Measurements from ENCODE around the gene LRRTM1. TPM values are rescaled to one million over a fixed set of nuclear protein-coding genes. Genes with fewer than 3 reads are reported as not detected.

The LRRTM1 gene
- total RNA-seq, 1 donor from 2014 or later = not detected

DNA sequence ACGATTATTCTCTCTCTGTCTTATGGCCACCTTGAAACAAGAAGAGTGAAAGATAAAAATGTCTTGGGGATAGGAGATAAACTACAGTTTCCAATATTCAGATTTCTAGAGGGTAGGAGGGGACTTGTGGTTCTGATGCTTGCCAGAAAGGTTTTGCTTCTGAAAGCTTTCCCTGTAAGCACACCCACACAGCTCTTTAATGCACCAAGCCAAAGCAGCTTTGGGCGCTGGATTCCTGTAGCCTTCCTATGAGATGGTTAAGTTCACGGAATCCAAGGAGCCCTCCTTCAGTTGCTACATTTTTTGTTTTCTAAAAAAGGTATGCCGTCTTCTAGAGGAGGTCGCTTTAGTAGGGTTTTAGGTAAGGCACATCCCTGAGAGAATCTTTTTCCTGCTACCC is 4.9 kb downstream of the LRRTM1 start:
- H3K4me3 Mint-ChIP-seq (ENCODE audit: unreplicated experiment) = no peak overlapping the region
- H3K9me3 Mint-ChIP-seq (ENCODE audit: low read depth) = no peaks in the 10 kb centered on the region
- no peak overlapping the region for H3K27ac Mint-ChIP-seq (ENCODE audit: unreplicated experiment)
- no peaks in the 10 kb centered on the region for H3K36me3 Mint-ChIP-seq (ENCODE audit: low read depth)
- H3K4me1 Mint-ChIP-seq (ENCODE audit: low read depth) = peaks cover 15% of the 10 kb centered on the region
- peaks cover 52% of the 10 kb centered on the region for H3K27me3 Mint-ChIP-seq (ENCODE audit: low read depth)
- no peak for DNase-seq (ENCODE audit: low spot score)
- TF ChIP-seq, protein P1, sequence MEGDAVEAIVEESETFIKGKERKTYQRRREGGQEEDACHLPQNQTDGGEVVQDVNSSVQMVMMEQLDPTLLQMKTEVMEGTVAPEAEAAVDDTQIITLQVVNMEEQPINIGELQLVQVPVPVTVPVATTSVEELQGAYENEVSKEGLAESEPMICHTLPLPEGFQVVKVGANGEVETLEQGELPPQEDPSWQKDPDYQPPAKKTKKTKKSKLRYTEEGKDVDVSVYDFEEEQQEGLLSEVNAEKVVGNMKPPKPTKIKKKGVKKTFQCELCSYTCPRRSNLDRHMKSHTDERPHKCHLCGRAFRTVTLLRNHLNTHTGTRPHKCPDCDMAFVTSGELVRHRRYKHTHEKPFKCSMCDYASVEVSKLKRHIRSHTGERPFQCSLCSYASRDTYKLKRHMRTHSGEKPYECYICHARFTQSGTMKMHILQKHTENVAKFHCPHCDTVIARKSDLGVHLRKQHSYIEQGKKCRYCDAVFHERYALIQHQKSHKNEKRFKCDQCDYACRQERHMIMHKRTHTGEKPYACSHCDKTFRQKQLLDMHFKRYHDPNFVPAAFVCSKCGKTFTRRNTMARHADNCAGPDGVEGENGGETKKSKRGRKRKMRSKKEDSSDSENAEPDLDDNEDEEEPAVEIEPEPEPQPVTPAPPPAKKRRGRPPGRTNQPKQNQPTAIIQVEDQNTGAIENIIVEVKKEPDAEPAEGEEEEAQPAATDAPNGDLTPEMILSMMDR (IDR thresholded peaks at IDR 0.05) = no peak

DNA sequence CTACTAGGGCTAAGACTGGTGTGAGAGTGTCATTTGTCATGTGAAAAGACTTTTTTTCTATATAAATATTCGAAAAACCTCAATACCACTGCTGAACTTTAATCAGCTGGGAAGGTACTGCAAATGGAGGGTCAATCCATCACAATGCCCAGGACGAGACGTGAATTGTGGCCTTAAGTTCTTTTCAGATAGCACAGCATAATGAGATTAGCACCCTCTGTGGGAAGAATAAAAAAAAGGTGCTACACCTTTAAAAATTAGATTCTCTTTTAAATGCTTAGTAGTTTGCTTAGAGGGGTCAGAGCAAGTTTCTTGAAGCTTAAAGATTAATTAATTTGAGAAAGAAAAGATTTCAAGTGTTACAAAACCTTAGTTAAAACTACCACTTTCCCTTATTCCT is 5.6 kb downstream of the LRRTM1 start:
- Mint-ChIP-seq H3K36me3 (ENCODE audit: low read depth) (no peaks in the 10 kb centered on the region), H3K27me3 (ENCODE audit: low read depth) (peaks cover 48% of the 10 kb centered on the region), H3K4me1 (ENCODE audit: low read depth) (peaks cover 10% of the 10 kb centered on the region), H3K27ac (ENCODE audit: unreplicated experiment) (no peak overlapping the region), H3K9me3 (ENCODE audit: low read depth) (no peaks in the 10 kb centered on the region), H3K4me3 (ENCODE audit: unreplicated experiment) (no peak overlapping the region)
- no peak for DNase-seq (ENCODE audit: low spot score)
- TF ChIP-seq, protein P1 (IDR thresholded peaks at IDR 0.05) = no peak

DNA sequence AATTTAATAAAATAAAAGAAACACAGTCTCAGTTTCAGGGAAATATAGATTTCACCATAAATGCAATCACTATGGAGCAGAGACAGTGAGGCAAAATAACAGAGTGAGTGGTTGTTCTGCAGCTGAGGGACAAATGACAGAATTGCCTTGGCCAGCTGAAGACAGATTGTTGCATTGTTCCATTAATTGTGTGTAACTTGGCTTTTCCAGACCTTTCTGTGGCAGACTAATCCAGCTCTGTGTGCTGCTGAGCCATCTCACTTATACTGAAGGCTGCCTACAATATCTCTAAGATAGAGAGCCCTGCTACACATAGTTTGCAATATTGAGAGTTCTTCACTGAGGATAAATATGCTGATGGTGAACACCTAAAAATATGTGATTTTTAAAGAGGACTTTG is 11.5 kb downstream of the LRRTM1 start:
- TF ChIP-seq, protein P1 (IDR thresholded peaks at IDR 0.05) = no peak

DNA sequence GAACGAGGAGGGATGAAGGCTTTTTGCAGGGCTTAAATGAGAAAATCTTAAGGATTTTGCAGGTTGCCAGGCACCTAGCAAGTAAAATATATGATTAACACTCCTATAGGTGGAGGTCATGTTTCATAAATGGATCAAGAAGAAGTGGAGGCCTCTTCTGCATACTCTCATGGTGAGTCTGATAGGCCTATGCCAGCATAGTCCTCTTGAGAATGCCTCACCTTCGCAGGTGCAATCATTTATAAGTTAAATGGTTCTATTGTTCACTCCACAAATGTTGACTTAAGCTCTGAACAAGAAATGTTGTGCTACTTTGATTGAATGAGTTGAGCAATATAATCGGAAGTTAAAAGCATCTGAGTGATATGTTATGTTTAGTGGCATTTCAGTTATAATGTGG is 12.1 kb downstream of the LRRTM1 start:
- H3K36me3 Mint-ChIP-seq (ENCODE audit: low read depth) = no peaks in the 10 kb centered on the region
- no peak for DNase-seq (ENCODE audit: low spot score)
- H3K27me3 Mint-ChIP-seq (ENCODE audit: low read depth) = peaks cover 17% of the 10 kb centered on the region
- no peak overlapping the region for H3K4me3 Mint-ChIP-seq (ENCODE audit: unreplicated experiment)
- H3K4me1 Mint-ChIP-seq (ENCODE audit: low read depth) = no peaks in the 10 kb centered on the region
- TF ChIP-seq, protein P1 (IDR thresholded peaks at IDR 0.05) = no peak
- no peaks in the 10 kb centered on the region for H3K9me3 Mint-ChIP-seq (ENCODE audit: low read depth)
- no peak overlapping the region for H3K27ac Mint-ChIP-seq (ENCODE audit: unreplicated experiment)

More for the DNA sequence above, 11.5 kb downstream of the LRRTM1 start:
- no peak overlapping the region for H3K27ac Mint-ChIP-seq (ENCODE audit: unreplicated experiment)
- H3K27me3 Mint-ChIP-seq (ENCODE audit: low read depth) = peaks cover 17% of the 10 kb centered on the region
- no peak for DNase-seq (ENCODE audit: low spot score)
- no peak overlapping the region for H3K4me3 Mint-ChIP-seq (ENCODE audit: unreplicated experiment)
- H3K9me3 Mint-ChIP-seq (ENCODE audit: low read depth) = no peaks in the 10 kb centered on the region
- H3K36me3 Mint-ChIP-seq (ENCODE audit: low read depth) = no peaks in the 10 kb centered on the region
- H3K4me1 Mint-ChIP-seq (ENCODE audit: low read depth) = no peaks in the 10 kb centered on the region

DNA sequence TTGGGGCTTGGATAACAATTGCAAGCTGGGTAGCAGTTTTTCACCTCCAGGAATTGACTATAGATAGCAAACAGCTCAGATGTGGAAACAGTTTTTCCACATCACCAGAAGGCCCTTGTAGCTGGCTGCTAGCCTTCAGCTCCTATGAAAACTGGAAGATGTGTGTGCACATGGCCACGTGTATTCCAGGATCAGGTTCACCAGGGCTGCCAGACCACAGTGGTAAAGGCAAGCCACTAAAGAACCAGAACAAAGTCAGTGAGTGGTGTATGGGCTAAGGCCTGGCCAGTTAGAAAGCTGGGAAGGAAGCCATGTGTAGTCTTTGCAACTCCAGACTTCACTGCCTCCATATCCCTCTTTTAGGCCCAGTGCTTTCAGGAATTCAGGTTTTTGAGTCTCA is 12.9 kb downstream of the LRRTM1 start:
- TF ChIP-seq, protein P1 (IDR thresholded peaks at IDR 0.05) = no peak
- H3K27me3 Mint-ChIP-seq (ENCODE audit: low read depth) = peaks cover 16% of the 10 kb centered on the region
- H3K36me3 Mint-ChIP-seq (ENCODE audit: low read depth) = no peaks in the 10 kb centered on the region
- H3K27ac Mint-ChIP-seq (ENCODE audit: unreplicated experiment) = no peak overlapping the region
- no peak overlapping the region for H3K4me3 Mint-ChIP-seq (ENCODE audit: unreplicated experiment)
- DNase-seq (ENCODE audit: low spot score) = no peak
- no peaks in the 10 kb centered on the region for H3K4me1 Mint-ChIP-seq (ENCODE audit: low read depth)
- H3K9me3 Mint-ChIP-seq (ENCODE audit: low read depth) = no peaks in the 10 kb centered on the region
